Glomerular visceral epithelial cell (primary cell): ENCODE measurements around the gene GPR85.
A peak's percentile ranks its signal among the peaks of the same experiment; 100 is the strongest.
"Not testable (repeated sequence)": the region's sequence is repeated elsewhere in the genome, so short reads cannot be mapped to it uniquely, and the experiment has no call there.

ENCODE experiments used
- DNase-seq: peaks from one replicate; pipeline ENCODE4 v3.0.0-alpha.2; 2016; ENCODE audit errors: extremely low spot score

Gene GPR85

GRCh38 chr7:113084496-113085172, 2.0 kb downstream of the GPR85 start:
- DNase-seq = no peak

GRCh38 chr7:113083816-113084495, 2.7 kb downstream of the GPR85 start:
- no peak for DNase-seq

- no peak for DNase-seq
Observed at GRCh38 chr7:113083132-113083815, 3.4 kb downstream of the GPR85 start.

- no peak for DNase-seq
Observed at GRCh38 chr7:113078331-113078730, 8.3 kb downstream of the GPR85 start.

- no peak for DNase-seq
Observed at GRCh38 chr7:113076703-113077102, 9.9 kb downstream of the GPR85 start.

GRCh38 chr7:113071465-113071864, 15.2 kb downstream of the GPR85 start:
- DNase-seq = peak; percentile 20

GRCh38 chr7:113062499-113062898, 24.1 kb downstream of the GPR85 start:
- no peak for DNase-seq

- DNase-seq = no peak
Observed at GRCh38 chr7:113060100-113060499, 26.5 kb downstream of the GPR85 start.

- DNase-seq = no peak
Observed at GRCh38 chr7:113054938-113055337, 31.7 kb downstream of the GPR85 start.

- not testable (repeated sequence) for DNase-seq
Observed at GRCh38 chr7:113054272-113054671, 32.4 kb downstream of the GPR85 start.

- not testable (repeated sequence) for DNase-seq
Observed at GRCh38 chr7:113049221-113049620, 37.4 kb downstream of the GPR85 start.

- DNase-seq = no peak
Observed at GRCh38 chr7:113046453-113046852, 40.2 kb downstream of the GPR85 start.

GRCh38 chr7:113045379-113045778, 41.2 kb downstream of the GPR85 start:
- DNase-seq = no peak

- no peak for DNase-seq
Observed at GRCh38 chr7:113044394-113044793, 42.2 kb downstream of the GPR85 start.

GRCh38 chr7:113040849-113041248, 45.8 kb downstream of the GPR85 start:
- DNase-seq = no peak

GRCh38 chr7:113033959-113034358, 52.7 kb downstream of the GPR85 start:
- DNase-seq = no peak
